C1 segment of cervical spinal cord (tissue), 14 donors: ENCODE data around the gene CALML4.
A peak's percentile ranks its signal among the peaks of the same experiment; 100 is the strongest.
"Not testable (repeated sequence)": the region's sequence is repeated elsewhere in the genome, so short reads cannot be mapped to it uniquely, and the experiment has no call there.

Experiments
- DNase-seq, 14 donors: peaks; one replicate each; lab custom pipeline; 2025; lab: John Stamatoyannopoulos, UW

Gene CALML4

DNA sequence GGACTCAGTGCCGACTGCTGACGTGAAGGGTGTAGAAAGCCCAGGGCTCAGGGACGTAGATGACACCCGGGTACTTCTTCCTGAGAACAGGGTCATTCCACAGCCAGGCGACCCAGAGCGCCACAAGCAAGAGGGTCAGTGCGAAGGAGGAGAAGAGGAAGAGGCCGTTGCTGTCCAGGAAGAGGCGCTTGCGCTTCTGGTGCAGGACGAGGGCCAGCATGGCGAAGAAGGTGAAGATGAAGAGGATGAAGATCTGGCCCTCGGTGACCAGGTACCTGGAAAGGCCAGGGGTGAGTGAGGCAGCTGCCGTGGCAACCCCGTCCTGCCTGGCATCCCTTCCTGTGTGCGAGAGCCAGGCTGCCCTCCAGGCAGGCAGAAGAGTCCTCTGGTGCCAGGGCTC is 3.0 kb upstream of the CALML4 start:
- peak in 1 of 14 donors; percentile 18 for DNase-seq

DNA sequence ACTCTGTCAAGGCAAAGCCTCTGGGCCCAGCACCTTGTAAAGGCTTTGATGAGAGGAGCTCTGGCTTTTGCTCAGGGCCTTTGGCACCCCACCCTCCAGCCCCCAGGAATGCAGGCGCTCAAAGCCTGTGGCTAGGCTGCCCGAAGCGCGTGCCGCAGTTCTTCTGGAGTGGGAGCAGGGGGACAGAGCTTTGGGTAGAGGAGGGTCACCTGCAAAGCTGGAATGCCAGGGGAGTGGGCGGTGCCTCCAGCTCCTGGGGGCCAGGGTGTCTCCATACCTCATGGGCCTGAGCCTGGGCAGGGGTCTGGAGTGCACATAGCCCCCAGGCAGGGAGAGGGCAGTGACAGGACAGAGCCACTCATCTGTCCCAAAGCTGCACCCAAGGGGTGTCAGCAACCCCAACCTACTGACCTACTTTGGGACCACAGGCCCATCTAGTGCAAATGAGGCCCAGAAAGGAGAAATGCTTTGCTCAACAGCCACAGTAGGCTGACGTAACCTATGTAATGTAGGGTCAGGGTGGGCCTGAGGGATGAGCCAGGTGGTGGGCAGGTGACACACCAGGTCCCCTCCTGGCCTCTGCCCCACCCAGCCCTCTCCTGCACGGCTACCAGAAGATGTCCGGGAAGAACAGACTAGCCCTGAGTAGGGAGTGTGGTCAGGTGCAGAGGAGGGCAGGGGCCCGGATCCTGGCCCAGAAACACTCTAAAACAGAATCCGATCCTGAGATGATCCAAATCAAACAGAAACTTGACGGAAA is 2.2 kb upstream of the CALML4 start:
- no peak for DNase-seq

DNA sequence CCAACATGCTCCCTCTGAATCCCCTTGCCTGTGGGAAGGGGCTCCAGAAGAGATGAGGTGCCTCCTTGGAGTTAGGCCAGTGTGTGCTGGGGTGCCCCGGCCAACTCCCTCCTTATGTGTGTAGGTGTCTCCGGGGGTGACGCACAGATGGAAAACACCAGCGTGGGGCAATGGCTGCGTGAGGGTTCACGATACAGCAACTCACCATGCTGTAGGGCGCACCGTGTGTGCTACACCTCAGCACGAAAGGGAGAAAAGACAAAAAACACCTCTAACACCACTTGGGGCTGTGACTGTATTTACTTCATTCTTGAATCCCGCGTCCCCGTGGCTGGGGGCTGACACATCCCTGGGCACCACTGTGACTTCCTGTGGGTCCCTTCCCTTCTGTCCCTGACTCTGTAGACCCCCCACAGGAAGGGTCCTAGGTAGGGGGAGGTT is 1.6 kb upstream of the CALML4 start:
- DNase-seq = no peak

DNA sequence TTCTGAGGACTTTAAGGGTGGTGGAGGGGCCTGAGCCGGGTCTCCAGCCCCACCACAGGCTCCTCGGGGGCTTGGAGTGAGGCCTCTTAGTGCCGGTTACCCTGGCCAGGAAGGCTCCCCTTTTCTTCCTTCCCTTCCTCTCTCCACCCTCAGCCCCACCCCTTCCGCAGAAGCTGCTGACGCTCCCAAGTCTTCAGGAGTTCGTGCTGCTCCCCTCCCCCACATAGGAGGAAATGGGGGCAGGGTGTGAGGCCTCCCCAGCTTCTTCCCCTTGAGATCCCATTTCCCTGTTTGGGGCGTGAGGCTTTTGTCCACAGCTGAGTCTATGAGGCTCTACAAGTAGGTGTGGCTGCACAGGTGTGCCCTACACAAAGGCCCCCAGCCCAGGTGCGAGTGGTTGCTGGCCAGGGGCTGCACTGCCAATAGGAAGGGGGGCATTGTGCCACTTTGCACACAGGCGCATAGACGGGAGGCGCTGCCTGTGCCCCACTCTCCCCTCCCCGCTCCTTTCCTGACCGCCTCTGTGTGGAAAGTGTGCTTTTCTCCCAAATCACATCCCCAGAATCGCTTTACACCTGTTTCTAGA is 915 bp upstream of the CALML4 start:
- peak in 3 of 14 donors; percentile 42 to 54 (median 49) for DNase-seq

DNA sequence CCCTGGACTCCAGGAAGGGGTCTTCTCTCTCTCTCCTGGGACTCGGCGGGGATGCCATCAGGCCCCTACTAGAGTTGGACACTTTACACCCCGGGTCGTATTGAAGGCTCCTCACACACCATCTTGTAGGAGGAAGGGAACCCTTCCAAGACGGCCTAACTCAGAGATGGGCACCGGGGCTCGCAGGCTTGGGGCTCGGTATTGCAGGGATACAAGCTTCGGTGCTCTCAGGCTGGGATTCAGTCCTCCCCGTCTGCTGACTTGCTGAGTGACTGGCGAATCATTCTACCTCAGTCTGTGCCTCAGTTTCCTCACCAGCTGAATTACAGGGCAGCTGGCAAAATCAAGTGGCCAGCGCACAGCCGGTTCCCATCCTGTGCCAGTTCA is 419 bp upstream of the CALML4 start:
- DNase-seq = no peak

DNA sequence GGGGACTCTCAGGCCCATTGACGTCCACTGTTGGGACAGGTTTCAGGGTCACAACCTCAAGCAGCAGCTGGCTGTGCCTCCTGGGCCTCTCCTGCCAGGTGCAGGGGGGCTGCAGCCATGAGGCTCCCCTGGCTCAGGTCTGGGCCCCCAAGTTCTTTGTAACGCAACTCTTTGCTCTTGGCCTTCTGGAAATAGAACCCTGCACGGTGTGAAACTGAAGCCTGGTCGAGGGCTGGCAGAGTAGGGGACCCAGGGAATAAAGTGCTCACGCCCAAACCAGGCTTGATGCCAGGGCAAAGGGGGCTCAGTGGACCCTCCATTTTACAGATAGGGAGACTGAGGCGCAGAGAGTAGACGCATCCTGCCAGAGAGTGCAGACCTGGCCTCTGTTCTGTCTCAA is 771 bp downstream of the CALML4 start:
- no peak for DNase-seq

DNA sequence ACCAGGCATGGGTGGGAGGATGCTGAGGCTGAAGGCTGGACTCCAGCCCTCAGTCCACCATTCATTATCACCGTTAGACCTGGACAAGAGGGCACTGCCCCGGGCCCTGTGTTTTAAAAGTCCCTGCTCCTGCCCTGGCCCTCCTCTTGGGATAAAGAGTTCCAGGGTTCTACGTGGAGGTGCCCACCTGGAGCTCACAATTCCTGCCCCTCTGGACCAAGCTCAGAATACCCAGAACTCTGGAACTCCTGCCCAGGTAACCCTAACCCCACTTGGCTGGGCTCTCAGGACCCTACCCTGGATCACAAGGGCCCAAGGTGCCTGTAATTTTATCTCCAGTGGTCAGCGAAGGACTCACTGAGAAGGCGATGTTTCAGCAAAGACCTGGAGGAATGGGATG is 1.2 kb downstream of the CALML4 start:
- no peak for DNase-seq

DNA sequence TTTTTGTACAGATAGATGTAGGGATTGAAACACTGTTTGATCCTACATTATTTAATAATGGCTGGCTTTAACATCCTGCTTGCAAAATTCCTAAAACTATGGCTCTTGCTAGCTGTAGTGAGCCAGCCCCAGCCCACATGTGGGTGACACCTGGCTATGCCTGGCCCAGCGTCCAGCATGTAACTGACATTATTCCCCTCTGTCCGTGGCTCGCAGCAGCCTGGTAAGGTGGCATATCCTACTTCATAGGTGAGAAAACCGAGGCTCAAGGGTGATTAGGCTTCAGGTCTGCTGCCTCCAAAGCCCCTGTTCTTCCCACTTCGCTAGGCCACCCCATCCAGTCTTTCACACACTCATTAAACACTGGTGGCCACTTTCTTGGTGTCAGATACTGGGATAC is 1.6 kb downstream of the CALML4 start:
- DNase-seq = no peak

DNA sequence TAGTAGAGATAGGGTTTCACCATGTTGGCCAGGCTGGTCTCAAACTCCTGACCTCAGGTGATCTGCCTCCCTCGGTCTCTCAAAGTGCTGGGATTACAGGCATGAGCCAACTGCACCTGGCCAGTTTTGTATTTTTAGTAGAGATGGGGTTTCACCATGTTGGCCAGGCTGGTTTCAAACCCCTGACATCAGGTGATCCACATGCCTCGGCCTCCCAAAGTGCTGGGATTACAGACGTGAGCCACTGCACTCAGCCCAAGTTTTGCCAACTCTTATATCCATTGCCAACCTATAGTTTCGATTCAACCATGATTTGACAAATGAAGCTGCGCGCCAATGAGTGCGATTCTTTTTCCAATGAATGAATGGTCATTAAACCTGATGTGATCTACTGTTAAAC is 2.1 kb downstream of the CALML4 start:
- not testable (repeated sequence) for DNase-seq

DNA sequence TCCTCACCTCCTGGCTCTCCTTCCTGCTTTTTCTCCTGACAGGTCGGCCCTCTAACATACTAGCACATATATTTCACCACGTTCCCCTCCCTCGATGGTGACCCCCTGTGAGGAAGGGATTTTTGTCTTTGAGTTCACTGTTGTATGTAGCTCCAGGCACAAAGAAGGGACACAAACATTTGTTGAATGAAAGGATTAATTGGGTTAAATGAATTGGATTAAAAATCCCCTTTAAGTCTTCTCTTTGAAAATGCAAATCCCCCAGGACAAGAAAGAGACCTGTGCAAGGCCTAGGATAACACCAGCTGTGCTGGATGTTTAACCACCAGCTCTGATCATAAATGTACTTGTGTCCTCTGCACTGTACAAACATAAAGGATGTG is 3.3 kb downstream of the CALML4 start:
- no peak for DNase-seq

DNA sequence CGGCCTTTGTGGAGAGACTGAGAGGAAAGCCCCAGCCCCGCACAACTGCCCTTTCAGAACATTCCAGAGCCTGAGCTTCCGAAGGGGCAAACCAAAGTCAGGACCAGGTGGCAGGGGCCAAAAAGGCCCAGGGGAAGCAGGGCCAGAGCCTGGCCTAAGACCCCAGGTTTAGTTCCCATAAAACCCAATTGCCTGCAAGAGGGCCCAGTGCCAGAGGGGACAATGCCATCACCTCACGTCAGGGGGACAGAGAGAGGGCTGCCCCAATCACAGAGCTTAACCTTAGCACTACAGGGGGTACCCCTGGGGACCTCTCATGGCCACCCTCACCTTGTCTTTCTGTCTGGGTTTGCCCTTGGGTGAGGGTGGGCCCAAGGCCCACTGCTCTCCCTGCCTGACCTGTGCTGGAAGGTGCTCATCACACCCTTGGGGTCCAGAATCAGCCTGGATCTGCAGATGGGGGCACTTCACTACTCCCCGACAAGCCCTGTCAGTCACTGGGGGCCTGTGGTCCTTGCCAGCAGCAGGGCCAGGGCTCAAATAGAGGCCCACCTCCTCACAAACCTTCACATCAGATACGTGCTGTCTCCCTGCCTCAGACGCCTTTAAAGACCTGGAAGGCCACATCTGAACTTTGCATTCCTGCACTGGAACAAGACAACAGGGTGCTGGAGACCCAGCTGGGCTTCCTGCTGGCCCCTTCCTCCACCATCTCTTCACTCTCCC is 3.8 kb downstream of the CALML4 start:
- DNase-seq = no peak

DNA sequence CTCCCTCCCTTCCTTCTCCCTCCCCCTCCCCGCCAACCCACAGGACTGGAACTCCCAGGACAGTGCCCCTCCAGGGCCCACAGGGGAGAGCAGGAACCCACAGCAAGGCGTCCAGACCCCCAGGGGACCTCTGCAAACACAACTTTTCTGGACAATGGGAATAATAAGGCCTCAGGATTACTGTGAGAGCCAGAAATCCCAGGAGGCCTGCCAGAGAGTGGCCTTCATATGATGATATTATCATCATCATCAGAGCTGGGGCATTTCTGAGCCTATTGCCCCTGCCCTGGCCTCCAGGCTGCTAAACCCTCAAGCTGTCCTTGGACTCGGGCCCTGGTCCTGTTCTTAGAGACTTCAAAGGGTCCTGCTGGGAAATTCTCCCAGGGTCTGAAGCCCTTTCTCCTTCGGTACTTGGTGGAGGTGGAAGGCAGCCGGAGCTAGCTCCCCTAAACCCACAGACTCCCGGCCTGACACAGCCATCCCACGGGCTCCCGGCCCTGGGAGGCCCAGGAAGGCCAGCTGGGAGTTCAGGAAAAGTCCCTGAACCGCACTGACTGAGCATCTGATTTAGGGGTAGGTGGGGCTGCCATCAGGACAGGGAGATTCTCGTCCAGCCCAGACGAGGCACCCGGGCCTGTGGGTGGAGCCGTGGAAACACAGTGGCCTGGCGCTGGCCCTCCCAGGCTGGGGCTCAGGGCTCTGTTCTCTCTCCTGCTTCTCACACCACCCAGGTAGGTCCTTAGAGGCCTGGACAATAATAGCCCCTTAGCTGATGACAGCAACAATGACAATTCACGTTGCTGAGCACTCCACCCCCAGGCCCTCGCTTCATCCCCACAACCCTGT is 4.9 kb downstream of the CALML4 start:
- no peak for DNase-seq

DNA sequence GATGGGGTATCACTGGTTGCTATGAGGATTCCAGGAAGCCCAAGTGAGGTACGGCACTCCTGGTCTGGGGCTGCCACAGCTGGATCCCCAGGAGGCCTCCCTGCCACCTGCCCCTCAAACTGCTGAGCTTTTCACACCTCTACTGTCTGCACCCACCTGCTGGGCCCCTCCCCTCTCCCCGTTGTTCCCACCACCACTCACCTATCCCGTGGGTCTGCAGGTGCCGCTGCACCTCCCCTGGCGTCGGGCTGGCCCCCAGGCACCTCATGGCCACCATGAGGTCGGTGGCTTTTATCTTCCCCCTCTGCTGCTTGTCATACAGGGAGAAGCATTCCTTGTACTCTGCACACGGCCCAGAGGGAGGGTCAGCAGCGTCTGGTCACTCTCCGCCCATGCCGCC is 5.8 kb downstream of the CALML4 start:
- no peak for DNase-seq

DNA sequence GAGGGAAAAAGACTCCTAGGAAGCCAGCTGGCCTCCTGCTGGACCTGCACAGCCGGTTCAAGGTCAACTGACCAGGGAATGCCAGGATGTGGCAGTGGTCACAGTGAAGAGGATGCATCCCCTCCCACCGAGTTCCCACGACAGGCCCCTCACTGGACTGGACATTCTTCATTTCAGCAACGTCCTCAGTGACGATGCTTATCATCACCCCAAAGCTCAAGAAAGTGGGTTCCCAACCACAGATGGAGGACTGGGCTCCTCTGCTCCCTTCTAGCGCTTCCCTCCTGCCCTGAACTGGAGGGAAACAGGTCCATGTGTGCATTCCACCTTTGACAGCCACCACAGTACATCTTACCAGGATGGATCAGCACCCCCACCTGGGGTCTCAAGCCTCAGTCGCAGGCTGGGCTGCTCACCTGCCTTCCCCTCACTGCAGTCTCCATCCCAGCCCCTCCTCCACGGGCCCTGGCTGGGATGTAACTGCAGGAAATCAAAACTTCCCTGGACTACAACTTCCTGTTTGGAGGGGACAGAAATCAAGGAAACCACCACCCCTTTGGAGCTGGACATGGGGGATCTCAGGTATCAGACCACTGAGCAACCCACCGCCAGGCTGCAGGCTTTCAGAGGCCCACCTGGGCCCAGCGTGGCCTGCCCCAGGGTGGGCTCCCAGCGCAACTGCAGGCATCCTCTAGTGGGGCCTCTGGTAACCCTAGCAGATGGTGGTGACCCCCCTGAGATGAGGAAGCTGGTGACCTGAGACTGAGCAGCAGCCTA is 7.3 kb downstream of the CALML4 start:
- no peak for DNase-seq

DNA sequence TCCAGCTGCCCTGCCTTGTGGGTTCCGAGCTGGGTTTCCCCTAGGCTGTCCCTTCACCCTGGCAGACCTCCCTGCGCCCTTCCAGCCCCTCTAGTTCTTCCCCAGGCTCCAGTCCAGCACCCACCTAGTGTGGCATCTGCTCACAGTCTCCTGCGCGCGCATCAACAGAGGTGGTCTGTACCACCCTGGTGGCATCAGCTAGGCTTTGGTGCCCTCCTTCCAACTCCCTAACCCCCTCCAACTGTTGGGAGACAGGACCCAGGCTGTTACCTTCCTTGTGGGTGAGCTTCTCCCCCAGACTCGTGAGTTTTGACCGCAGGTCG is 8.0 kb downstream of the CALML4 start:
- DNase-seq = no peak

DNA sequence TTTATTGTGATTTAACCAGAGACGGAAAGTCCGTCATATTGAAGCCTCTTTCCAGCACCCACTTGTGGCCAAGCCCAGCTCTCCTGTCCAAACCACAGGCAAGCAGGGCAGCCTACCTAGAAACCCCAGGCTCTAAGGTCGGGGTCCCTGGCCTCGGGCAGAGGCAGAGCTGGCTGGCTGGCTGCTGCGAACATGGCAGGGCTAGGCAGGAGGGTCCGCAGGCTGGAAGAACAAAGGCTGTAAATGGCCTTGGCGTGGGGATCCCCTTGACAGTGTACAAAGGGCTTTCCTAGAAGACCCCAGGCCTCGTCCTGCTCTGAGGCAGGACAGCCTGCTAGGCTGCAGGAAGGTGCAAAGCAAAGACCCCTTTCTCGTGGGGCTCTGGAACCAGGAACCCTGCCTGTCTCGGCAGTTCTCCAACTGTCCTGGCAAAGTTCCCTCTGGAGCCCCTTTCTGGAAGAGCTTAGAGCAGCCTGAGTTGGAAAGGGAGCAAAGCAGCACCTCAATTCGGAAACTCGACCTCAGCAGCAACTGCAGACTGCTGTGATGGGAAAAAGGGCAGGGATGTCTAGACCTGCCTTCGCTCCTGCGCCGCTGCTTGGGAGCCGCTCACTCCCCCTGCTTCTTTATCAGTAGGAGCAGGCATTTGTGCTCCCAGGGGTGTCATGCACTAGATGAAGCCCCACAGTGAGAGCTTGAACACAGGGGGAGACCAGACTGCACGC is 8.5 kb downstream of the CALML4 start:
- DNase-seq = no peak

DNA sequence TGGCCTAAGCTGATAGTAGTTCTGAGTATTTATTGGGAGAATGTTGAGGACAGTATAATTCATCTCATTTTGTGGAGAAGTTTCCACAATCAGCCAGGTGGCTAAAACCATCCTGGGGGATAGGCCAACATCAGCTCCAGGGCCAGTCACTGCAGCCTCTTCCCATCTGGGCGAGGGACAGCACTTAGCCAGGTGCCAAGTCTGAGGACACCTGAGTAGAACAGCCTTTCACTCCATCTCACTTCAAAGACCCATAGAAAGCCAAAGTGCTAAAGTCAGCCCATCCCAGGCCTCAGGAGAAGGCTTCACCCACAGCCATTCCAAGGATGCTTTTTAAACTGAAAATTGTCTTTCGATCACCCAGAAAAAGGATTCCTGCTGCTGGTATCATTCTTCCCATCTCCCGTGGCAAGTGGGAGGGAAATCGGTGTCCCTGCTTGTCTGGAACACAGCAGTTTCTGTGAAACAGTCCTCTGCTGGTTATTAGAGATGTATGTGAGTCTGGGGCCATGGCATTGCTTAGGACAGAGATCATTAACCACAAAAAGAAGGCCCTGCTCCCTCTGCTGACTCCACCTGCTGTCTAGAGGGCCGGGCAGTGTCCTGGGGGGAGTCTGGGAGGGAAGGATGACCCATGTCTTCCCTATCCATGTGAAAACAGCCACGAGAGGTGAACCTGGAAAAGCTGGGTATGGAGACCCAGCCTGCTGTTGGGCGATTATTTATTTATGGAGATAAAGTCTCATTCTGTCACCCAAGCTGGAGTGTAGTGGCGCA is 9.6 kb downstream of the CALML4 start:
- no peak for DNase-seq

DNA sequence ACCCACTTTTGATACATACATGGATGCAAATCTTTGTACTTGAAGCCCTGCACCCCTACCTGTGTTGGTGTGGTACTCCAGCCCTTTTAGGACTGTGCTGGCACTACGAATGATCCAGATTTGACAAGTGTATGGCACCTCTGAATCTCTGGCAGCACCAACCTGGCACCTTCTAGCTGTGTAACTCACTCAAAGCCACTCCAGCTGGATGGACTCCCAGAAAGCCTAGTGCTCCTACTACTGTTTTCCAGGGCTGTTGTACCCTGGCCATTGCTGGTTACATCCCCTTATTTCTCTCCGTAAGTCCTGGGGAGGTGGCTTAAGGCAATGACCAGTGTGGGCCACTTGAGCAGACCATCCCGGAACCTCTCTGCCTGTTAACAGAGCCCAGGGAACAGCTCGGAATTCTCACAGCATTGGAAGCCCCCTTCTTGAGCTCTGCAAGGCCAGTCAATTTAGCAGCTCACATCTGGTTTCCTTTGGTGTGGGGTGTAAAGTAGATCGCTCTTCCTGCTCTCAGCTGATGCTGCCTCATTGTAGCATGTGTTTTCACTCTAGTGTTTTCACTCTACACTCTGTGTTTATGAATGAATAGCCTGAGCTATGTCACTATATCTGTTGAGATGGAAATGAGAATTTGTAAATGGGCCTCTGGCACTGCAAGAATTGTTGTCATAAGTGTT is 12.2 kb downstream of the CALML4 start:
- DNase-seq = peak in 5 of 14 donors; percentile 24 to 60 (median 28)

DNA sequence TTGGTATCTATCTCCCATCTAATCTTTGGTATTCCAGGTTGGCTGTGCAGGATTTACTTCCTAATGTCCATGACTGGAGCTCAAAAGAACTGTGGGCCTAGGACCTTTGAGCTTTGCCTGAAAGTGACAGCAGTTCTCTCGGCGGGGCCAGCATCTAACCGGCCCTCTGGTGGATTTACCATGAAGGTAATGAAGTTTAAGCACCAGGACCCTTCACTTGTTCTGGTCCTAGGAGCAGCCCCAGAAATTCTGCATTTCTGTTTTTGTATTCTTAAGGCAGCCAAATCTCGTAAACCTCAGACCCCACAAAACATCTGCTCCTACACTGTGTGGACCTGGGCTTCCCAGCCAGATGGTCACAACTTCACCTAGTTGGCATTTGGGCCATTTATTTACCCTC is 13.0 kb downstream of the CALML4 start:
- DNase-seq = no peak
